Measurements from ENCODE around the gene CCDC57.

DNA sequence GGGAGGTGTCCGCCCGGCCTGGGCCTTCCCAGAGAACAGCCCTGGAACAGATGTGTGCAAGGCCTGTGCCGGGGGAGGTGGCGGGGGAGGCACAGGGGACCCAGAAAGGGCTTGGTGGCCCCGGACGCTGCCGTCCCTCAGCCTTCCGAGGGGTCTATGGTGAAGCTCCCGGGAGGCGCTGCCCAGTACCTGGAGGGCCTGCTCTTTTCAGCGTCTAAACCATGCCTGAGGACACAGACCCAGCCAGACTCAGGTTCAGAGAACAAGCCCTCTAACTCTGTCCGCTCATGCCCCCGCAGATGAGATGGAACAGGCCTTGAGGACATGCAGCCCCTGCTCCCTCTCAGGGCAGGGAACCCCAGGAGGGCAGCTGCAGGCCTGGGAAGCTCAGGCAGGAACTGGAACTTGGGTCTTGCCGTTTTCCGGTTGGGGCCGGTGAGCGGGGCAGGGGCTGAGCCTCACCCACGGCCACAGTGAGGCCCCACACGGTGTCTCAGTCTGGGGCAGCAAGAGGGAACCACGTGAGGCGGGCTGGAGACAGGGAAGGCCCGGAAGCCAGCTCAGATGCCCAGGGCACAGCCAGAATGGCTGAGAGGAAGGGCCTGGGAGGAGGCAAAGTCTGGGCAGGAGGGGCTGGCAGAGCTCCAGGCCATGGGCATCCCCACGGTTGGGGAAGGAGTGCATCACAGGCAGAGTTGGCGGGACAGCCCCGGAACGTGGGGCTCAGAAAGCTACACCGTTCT lies 28.7 kb upstream of the CCDC57 start:
- TF ChIP-seq, protein P1, sequence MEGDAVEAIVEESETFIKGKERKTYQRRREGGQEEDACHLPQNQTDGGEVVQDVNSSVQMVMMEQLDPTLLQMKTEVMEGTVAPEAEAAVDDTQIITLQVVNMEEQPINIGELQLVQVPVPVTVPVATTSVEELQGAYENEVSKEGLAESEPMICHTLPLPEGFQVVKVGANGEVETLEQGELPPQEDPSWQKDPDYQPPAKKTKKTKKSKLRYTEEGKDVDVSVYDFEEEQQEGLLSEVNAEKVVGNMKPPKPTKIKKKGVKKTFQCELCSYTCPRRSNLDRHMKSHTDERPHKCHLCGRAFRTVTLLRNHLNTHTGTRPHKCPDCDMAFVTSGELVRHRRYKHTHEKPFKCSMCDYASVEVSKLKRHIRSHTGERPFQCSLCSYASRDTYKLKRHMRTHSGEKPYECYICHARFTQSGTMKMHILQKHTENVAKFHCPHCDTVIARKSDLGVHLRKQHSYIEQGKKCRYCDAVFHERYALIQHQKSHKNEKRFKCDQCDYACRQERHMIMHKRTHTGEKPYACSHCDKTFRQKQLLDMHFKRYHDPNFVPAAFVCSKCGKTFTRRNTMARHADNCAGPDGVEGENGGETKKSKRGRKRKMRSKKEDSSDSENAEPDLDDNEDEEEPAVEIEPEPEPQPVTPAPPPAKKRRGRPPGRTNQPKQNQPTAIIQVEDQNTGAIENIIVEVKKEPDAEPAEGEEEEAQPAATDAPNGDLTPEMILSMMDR (IDR thresholded peaks at IDR 0.05), result no peak
- TF ChIP-seq POLR2A (IDR thresholded peaks at IDR 0.05), result no peak

Measured in heart left ventricle (tissue), 13 donors.